Anterior cingulate cortex (tissue), 58 donors: ENCODE results near the gene CCDC201.
"Not testable (repeated sequence)": the region's sequence is repeated elsewhere in the genome, so short reads cannot be mapped to it uniquely, and the experiment has no call there.

Experiments used
- DNase-seq, 58 donors: peaks; one replicate each; lab custom pipeline; 2025; lab: John Stamatoyannopoulos, UW

The CCDC201 gene

GRCh38 chr7:45827731-45828130 is 45.2 kb downstream of the CCDC201 start:
- not testable (repeated sequence) for DNase-seq

DNA sequence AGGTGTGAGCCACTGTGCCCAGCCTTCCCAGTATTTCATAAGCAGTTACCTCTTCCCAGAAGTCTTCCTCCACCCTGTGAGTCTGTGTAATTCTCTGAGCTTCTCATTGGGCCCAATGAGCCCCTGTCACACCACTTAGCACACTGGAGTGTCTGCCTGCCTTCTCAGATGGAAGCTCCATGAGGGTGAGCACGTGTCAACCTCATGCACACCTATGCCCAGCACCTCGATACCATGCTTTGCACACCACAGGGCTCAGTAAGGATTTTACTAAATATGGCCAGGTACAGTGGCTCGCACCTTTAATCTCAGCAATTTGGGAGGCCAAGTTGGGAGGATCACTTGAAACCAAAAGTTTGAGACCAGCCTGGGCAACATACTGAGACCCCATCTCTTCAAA is 46.3 kb downstream of the CCDC201 start:
- DNase-seq, result not testable (repeated sequence)

DNA sequence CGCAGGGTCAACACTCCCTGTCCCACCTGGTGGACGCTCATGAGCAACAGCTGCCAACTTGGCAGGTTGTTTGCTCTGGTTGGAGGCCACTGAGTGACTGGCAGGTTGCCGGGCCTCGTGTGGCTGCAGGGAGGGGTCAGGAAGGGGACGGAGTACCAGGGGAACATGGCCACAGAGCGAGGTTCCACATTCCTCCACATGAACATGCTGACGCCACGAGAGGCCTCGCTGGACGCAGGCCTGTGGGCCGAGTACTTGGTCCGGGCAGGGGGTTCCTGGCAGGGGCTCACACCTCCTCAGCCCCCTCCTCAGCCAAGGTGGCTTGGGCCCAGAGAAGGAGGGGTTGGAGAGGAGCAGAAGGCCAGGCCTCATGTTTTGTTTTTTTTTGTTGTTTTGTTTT is 54.1 kb downstream of the CCDC201 start:
- not testable (repeated sequence) for DNase-seq

- DNase-seq, result not testable (repeated sequence)
These were observed 55.0 kb downstream of the CCDC201 start for GRCh38 chr7:45817913-45818312.

- not testable (repeated sequence) for DNase-seq
These were observed 55.9 kb downstream of the CCDC201 start for GRCh38 chr7:45817016-45817415.

DNA sequence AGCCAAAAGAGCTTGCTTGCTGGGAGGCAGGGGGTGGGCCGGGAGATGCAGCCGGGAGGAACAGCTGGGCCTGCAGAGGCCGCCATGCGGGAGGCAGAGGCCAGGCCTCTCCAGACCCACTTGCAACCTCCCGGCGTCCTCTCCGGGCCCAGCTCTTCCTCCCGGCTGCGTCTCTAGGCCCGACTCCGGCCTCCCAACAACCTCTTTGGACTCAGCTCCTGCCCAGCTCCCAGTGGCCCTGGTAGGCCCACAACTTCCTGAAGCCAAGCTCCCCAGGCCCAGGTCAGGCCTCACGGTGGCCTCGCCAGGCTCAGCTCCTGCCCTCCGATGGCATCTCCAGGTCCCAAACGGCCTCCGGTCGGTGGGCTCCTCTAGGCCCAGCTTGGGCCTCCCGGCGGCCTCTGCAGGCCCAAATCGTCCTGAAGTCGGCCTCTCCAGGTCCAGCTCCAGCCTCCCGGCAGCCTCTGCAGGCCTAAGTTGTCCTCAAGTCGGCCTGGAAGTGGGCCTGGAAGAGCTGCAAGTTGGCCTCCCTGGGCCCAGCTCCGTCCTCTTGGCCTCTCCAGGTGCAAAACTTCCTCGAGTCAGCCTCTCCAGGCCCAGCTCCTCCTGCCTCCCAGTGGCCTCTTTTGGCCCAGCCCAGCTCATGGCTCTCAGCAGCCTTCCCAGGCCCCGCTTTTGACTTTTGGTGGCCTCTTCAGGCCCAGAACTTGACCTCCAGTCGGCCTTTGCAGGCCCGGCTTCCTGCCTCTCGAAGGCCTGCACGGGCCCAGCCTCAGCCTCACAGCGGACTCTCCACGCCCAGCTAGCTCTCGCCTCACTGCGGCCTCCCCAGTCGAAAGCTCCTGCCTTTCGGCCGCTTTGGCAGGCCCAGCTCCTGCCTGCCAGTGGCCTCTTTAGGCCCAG is 58.4 kb downstream of the CCDC201 start:
- DNase-seq, result not testable (repeated sequence)

DNA sequence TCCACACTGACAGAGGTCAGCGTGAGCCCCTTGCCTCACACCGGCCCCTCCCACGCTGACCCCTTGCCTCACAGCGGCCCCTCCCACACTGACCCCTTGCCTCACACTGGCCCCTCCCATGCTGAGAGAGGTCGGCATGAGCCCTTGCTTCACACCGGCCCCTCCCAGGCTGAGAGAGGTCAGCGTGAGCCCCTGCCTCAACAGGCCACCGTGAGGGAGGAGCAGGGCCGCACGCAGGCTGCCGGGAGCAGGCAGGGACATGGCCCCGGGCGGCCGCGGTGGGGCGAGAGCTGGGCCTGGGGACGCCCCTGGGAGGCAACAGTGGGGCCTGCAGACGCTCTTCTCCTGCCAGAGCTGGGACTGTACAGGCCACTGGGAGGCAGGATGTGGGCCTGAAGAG is 59.1 kb downstream of the CCDC201 start:
- not testable (repeated sequence) for DNase-seq

- no peak for DNase-seq
These were observed 59.9 kb downstream of the CCDC201 start for GRCh38 chr7:45812946-45813345.

- not testable (repeated sequence) for DNase-seq
These were observed 61.1 kb downstream of the CCDC201 start for GRCh38 chr7:45811652-45812234.

GRCh38 chr7:45810451-45811005 is 62.4 kb downstream of the CCDC201 start:
- not testable (repeated sequence) for DNase-seq
